Lung microvascular endothelial cell (primary cell): ENCODE measurements around the gene TBC1D4. TPM values are rescaled to one million over a fixed set of nuclear protein-coding genes. Genes with fewer than 3 reads are reported as not detected.

Experiments used
- DNase-seq, 2 donors: peaks; one replicate each; pipeline versions ENCODE4 v3.0.0 to v3.0.0-alpha.2; 2010; ENCODE audit warnings: low read depth in 2 of 2
- total RNA-seq: library from RNA; depleted of rRNA; stranded (reverse); fragments of >200 nt; gene quantifications from 2 replicates; pipeline ENCODE4 v1.2.1, GENCODE V29; 2014

TBC1D4 gene
- total RNA-seq, 1 donor from 2014 or later = 60.5 TPM

DNA sequence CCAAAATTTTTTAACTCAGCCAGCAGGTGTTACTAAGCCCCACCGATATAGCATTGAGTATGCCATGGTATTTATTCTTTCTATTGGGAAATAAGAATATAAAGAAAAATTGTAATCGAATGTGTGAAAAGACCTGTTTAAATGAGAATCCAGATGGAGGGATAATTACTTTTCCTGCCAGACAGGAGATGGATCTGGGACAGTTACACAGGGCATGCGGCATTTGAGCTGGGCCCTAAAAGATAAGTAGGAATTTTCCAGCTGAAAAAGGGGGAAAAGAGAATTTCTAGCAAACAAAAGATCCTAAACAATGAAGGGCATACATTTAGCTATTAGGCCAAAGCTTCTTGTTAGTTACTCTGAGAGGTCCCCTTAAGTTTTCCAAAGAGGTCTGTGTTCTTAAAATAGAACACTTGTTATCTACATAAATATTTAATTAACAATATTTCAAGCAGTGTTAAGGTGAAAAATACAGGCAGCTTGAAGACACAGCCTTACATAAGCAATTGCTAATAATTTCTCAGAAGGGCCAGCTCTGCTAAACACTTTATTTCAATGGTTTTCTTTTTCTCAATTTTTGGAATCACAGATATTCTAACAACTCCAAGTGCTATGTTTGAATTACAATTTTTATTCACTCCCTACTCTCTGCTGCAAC, 63.7 kb downstream of the TBC1D4 start:
- no peak for DNase-seq

DNA sequence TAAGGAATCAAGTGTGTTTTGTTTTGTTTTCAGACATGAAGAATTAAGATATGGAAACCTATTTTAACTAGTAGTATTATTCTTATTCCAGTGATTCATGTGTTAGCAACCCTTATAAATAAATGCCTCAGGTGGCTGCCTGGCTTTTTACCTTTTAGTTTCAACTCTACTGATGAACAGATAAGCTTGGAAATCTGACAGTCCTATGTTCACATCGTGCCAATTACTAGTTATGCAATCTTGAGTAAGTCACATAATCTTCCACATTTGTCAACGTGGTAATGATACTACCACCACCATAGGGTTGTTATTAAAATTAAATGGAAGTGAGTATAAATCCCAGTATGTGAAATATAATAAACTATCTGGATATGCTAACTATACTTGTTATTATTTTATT, 64.3 kb downstream of the TBC1D4 start:
- DNase-seq = no peak

DNA sequence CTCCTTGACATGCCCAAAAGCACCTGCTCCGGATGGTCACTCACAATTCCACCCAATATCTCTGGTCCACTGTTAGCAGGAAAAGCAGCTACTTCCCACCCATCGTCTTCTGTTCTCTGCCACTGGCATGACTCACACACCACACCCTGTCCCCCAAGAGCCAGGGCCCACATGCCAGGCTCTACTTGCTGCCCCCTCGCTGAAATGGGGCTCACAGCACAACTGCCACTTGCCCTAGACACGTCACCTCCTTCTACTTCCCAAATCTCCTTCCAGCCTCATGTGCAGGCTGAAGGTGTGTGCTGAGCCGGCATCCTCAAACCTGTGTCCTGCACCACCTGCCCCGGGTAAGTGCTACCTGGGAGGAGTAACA, 65.0 kb downstream of the TBC1D4 start:
- no peak for DNase-seq

DNA sequence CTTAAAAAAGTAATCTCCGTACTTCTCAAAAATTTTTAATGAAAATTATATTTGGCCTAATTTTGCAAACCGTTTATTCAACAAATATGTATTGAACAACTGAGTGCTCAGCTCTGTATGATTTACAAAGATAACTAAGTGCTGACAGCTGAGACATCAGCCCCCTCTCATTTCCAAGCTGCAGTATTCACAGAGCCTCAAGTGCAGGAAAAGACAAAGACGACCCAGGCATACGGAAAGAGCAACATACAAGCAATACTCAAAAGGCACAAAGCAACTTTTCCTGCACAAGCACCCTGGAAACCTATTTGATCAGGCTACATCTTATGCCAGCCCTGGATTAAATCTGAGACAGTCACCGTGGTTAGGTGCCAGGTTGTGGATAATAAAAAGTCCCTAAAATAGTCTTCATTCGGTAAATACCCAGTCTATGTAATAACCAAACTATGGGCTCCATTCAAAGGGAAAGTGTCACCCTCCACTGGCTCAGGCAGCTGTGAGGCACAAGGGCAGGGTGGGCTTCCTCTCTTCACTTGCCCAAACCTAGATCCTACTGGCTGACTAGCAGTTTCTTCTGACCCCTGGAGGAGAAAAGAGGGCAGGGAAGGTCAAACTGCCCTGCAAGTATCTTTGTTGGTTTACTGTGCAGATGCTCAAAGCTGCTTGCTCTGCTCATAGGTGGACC, 65.5 kb downstream of the TBC1D4 start:
- DNase-seq = no peak

DNA sequence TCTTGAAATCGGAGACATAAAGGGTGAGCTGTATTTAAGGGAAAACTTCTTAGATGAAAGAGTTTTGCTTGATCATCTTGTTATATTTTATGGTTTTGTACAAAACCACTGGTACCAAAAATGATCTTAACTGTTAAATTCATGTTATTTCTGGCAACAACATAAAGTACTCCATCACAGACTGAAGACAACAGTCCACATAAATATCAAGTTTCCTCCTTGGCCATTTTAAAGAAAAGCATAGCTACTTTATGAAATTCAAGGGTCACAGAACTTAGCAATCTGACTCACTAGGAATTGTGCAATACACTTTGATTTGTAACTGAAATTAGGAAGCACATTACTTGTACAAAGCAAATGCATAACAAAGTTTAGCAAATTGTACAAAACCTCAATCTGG, 66.3 kb downstream of the TBC1D4 start:
- DNase-seq = peak in 1 of 2 donors; percentile 46

DNA sequence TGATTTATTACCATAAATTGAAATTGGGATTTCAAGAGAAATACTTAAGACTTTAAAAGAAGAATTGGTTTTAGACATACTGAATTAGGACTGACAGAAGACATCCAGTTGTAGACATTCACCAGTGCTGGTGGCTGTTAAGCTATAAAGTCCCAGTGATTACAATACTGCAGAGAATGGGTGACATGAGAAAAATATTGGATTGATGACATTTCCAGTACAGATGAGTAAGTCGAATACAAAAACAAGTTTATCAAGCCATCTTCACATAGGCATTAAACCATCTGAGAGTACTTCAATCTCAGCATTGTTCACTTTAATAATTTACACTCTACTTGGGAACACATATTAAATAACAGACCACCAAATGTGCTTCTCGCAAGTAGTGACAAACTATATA, 66.8 kb downstream of the TBC1D4 start:
- no peak for DNase-seq

DNA sequence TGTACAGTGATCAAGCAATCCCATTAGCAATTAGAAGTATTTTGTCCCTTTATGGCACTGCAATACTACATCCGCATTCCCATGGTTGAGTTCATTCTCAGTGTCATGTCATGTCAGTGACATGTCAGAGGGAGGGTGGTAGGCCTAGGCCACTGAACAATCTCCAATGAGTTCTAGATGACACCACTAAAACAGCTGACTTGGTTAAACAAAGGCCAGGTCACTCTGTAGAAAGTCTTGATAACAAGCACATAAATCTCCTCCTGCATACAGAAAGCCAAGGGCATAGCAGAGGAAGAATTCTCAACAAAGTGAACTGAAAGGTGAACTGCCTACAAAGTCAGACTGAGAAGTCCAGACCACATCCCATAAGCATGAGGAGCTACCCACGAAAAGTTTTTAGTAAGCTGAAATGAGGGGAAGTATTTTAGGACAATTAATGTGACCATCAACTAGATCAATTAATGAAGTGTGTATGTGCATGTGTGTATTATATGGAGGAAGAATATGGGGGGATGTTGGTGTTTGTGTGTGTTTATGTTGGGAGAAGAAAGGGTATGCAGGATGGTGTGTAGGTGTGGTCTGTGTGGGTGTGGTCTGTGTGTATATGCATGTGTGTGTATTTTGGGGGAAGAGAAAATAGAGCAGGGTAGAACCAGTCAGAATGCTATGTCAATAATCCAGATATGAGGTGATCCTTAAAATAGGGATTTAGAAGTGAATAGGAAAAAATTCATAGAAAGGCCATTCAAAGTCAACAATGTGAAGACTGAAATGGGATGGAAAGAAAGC, 67.7 kb downstream of the TBC1D4 start:
- DNase-seq = no peak

DNA sequence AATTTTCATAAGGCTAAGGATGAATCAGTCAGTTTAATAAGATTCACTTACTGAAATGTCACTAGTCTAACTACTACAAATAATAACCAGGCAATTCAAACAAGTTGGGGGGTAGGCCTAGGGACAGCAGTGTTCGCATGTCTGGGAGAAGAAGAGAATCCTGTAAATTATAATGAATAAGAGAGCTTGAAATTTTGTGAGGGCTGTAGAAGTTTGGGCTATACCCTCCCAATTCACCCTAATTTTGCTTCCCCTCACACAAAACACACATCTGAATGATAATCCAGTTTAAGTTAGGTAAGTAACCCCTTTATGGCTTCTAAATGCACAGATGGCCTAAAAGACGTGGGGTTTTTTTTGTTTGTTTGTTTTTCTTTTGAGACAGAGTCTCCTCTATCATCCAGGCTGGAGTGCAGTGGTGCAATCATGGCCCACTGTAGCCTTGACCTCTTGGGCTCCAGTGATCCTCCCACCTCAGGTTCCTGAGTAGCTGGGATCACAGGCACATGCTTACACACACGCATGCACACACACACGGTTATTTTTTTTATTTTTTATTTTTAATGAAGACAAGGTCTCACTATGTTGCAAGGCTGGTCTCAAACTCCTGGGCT, 69.9 kb downstream of the TBC1D4 start:
- DNase-seq = no peak

DNA sequence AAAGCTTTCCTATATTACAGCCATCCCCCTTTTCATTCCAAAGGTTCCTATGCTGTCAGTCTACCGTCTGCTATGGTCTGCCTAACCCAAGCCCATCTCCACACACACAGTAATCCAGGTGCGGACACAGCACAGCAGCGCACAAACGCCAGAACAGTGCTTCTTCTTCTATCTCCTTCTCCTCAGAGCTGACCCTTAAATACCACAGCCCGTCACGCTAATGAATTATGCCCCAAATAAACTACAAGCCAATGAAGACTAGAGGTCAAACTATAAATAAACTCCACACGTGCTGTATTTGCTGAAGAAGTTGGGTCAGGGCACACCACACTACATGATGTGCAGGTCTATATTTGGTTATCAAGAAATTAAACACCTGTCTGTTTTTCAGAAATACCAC, 71.8 kb downstream of the TBC1D4 start:
- DNase-seq = no peak

DNA sequence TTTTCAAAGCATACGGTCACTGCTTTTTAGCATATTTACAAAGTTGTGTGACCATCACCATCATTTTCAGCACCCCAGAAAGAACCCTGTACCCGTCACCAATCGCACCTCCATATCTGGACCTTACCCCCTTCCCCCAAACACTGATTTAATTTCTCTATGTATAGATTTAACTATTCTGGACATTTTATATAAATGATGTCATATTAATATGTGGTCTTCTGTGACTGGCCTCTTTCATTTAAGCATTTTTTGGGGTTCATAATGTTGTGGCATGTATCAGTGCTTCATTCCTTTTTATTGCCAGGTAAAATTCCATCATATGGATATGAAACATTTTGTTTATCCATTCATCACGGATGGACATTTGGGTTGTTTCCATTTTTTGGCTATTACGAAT, 74.0 kb downstream of the TBC1D4 start:
- DNase-seq = no peak

DNA sequence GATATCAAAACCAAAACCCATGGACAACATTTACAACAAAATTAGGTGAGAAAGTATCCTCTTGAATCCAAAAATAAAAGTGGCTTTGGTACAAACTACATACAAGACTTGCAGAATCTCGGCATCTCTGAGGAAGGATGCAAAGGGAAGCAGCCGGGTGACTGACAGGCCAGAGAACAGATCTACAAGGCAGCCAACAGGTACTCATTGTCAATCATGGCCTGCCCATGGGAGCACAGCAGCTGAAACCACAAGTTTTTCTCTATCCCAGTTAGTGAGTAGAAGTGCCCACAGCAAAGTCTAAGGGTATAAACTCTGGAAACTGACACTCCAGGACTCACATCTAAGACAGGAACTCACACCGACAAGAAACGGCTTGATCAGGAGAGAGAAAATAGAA, 74.5 kb downstream of the TBC1D4 start:
- no peak for DNase-seq

DNA sequence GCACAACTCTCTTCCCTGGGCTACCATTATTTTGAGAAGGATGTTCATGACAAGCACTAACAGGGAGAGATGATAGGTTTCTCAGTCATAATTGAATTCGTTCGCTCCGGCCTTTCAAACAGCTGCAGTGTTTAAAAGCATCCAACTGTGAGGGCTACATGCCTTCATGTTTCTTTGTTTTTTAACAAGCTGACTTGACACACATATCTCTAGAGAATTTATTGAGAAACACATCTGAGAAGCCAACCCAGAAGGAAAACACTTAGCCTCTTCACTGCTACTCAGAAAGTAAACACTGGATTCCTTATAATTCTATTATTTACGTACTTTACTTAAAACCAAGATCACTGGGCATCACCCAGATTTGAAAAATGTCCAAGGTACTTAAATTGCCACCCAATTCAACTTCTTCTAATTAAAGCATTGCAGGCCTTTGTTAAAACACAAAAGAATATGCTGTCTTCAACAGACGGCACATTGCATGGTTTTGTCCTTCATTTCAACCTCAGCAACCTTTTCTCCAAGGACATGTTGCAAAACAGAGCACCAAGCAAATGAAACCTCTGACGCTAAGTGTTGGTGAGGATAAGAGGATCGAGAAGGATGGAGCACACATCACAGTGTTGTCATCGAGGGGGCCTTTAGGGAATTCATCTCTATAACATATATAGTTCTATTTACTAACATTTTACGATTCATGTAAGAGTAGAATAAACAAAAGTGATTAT, 75.8 kb downstream of the TBC1D4 start:
- no peak for DNase-seq

DNA sequence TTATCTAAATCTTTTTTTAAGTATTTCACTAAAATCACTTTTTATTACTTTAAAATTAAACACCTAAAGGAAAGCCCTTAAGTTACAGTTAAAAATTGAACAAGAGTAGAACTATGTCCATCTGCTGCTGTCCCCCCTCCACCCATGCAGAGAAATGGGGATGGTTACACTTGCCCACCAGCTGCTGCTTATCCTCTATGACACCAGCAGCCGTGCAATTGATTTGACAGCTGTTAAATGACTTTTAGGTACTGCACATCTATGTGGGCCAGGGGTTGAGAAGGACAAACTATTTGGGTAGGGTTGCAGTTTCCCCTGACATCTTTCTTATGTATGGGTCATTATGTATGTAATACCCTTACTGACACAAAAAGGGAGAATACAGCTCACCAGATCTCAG, 77.2 kb downstream of the TBC1D4 start:
- DNase-seq = no peak

DNA sequence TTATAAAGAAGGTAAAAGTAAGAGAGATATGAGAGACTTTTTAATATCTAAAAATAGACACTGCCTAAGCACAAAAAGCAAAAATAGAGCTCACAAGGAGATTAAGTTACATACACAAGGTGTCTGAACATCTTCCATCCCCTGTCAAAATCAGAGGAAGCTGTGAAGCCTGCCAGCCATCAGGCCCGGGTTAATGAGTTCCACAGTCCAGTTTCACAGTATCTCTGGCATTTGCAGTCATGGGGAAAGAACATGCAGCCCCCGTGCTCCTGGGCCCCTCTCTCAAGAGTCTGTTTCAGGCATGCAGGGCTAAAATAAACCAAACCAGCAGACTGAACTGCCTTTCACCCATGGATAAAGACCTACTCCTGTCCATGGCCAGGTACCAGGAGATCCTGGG, 79.2 kb downstream of the TBC1D4 start:
- no peak for DNase-seq

DNA sequence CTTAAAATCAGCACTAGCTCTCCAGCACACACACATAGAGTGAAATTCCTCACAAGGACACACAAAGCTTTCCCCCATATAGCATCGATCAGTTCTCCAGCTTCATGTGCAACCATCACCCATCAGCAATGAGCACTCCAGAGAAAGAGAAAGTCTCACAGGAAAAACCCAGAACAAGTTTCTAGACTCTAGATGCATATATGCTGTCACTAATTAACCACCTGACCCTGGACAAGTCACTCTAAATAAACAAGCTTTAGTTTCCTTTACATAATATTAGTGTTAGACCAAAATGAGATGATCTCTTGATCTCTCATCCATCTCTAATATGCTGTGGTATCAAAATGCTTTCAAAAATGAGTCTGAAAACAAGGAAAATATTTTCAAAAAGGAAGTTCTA, 81.2 kb downstream of the TBC1D4 start:
- no peak for DNase-seq

DNA sequence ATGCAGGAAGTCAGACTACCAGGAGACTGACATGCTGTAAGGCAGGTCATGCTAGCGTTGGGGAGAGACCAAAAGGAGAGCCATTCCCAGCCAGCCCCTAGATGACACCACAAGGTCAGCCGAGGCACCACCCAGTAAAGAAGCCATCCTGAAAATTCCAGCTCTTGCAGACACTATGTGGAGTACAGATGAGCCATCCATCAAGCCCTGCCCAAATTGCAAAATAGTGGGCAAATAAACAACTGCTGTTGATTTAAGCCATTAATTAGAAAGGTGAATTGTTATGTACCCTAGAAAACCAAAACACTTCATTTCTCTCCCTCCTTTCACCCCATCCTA, 82.1 kb downstream of the TBC1D4 start:
- no peak for DNase-seq

DNA sequence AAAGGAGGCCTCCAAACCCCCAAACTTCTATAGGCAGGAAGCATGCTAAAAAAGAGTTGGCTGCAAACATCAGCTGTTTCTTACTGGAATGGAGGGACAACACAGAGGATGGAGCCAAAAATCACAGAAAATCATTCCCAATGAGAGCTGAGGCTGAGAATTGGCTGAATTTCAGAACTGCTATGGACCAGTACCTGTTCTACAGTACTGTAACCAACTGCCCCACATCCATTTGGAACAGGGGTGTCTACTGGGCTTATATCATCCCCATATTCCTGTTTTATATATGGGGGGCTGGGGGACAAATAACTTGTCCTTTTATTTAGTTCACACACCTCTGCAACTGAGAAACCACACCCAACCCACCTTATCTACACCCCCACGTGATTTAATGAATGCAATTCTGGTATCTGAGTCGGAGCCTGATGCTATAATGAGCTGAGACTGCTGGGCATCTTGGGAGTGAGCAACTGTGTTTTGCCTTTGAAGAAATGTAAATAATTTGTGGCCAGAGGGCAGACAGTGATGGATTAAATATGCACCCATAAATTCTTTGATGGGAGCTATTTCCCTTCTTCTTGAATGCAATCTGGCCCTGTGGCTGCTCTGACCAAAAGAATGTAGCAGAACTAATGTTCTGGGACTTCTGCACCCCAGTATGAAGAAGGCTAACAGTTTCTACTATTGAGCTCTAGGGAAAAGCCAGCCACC, 82.6 kb downstream of the TBC1D4 start:
- DNase-seq = no peak

DNA sequence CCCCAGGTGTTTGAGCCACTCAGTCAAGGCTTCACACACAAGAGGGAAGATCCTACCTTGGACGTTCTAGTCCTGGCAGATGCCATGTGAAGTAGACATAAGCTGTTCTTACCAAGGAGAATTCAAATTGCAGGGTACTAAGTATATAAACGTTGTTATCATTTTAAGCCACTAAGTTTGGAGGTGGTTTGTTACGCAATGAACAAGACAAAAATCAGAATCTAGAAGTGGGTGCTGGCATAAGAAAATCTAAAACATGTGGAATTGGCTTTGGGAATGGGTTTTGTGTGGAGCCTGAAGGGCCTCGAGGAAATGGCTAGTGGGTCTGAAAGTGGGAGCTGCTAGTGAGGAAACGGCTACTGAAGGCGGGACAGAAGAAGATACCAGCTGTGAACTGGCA, 83.9 kb downstream of the TBC1D4 start:
- DNase-seq = no peak

DNA sequence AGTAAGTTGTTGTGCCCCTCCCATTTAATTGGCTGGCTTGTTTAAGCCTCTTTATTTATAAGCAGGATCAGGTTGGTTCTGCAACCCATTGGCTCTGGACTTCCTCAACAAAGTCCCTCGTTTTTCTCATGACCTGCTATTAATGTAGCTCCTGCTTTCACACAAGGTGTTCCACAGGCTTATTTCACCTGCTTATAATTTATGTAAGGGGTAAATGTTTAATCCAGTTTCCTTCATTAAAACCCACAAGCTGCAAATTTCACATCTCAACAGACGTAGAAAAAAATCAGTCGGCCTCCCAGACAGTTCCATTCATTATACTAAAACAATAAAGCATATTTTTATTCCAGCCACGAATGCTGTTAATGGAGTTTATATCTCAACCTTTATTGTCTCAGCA, 86.1 kb downstream of the TBC1D4 start:
- DNase-seq = no peak

DNA sequence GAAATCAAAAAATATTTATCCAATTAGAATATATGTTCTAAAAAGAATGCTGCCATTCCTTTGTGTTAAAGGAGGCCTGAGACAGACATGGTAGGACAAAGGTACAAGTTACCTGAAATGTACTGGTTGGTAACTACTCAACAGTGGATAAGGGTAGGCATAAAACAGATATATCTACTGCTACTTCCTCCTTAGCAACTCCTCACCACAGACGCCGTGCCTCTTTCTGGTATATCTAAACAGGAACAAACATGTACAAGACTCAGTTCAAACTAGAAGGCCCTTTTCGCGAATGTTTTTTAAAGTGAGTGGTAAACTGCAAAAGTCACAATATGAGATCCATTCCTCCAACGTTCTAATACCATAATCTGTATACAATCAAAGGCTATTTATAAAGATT, 86.9 kb downstream of the TBC1D4 start:
- DNase-seq = no peak

DNA sequence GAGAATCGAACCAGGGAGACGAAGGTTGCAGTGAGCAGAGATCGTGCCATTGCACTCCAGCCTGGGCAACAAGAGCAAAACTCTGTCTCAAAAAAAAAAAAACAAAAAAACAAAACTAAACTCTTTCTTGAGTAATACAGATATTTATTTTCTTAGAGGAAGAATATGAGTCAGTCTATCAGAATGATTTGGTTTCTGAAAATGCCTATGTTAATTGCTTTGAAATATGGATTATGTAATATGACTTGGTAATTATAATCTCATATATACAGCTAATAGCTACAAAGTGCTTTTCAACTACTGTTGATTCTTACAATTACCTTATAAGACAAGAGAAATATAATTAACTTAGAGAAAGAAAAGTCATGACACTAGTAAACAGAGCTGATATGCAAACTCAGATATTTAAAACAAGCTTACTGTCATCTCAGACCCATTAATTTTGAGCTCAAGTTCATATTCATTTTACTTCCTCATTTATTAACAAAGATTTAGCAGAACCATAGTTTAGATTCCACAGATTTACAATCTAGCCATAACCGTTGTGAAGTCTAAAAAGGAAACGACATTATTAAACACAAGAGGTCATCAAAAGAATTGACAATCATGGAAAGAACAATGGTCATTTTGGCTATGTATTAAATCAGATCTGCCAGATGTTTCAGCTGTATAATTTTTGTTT, 88.0 kb downstream of the TBC1D4 start:
- DNase-seq = peak; percentile 13 to 49
